GM18526 (cell line): Measurements from ENCODE around the gene IGFBP6.

Source experiments
- POLR2A ChIP-seq: IDR thresholded peaks from 3 replicates; pipeline ENCODE4 v1.6.1; 2011; ENCODE audit not compliant: insufficient read length; ENCODE audit errors: extremely low read depth

Gene IGFBP6

DNA sequence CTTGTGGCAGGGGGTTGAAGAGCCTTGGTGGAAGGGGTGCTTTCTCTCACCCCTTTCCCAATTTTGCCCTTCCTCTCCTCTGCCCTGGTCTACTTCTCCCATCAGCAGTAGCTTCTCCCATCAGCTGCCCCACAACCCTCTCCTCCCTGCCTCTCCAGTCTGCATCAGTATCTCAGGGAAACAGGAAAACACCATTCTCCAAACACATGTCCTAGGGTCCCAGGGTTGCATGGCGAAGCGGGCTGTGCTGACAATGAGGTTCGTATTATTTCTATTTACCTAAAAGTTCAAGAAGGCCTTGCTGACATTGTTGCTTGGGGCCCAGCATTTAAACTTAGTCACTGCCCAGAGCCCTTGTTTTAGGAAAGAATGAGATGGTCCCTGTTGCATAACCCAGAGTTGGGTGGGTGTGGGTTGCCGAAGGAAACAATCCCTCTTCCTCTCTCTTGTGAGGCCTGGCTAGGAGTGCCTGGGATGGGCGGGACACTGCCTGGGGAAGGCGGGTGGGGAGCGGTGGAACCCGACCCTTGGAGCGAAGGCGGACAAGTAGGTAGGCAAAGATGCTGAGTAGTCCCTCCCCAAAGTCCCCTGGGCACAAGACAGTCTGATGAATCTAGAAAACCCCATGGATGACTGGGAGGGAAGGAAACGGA lies 1.3 kb upstream of the IGFBP6 start:
- no peak for TF ChIP-seq POLR2A

DNA sequence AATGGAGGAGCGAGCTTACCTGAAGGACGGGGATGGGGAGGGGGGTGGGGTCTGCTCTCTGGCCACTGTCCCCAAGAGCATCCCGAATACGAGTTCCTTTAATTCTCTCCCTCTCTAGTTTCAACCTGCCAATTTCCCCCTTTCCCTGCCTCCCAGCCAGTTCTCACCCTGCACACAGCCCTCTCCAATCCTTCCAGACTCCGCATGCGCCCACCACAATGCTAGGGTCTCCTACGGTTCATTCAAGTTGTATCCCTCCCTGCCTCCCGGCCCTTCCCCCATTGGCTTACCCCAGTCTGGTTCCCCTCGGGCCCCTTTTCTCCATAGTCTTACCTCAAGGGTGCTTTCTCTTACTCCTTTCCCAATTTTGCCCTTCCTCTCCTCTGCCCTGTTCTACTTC lies 708 bp upstream of the IGFBP6 start:
- no peak for TF ChIP-seq POLR2A

DNA sequence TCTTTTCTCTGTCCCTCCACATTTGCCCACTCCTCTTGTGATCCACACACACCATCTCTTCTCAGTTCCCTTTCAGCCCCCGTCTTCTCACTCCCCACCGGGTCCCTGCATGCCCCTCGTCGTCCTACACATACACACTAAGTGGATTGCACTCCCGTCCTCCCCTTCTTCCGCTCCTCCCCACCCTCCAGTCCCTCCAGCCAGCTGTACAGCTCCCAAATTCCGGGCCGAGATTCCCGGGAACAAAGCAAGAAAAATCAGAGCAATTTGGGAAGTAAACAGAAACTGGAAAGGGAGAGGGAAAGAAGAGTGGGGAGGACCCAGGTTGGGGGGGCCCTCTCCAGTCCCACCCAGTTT lies 282 bp upstream of the IGFBP6 start:
- TF ChIP-seq POLR2A, result no peak

DNA sequence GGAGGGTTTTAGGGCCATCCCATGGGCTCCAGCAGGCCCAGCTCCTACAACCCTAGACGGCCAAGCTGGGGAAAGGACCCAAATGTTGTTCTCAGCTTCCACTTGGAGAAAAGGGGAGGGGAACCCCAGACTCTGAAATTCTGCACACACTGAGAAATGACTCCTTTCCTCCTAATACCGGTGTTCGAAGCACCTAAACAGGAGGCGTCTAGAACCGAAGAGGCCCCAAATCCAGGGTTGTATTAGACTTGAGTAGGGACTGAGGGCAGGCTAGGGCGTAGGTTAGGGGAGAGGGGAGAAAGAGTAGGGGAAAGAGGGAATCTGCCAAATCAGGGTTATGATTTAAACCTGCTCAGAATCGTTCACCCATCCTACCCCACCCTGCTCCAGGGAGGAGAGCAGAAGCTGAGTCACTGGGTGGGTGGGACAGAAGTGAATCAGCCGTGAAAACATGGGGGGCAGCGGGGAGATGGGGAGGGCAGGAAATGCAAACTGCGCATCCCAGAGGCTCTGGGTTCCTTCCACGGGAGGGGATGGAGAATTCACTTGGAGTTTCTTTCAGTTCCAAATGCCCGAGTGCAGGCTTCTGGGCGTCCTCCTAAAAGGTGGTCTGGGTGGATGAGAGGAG lies 1.0 kb downstream of the IGFBP6 start:
- TF ChIP-seq POLR2A, result no peak

DNA sequence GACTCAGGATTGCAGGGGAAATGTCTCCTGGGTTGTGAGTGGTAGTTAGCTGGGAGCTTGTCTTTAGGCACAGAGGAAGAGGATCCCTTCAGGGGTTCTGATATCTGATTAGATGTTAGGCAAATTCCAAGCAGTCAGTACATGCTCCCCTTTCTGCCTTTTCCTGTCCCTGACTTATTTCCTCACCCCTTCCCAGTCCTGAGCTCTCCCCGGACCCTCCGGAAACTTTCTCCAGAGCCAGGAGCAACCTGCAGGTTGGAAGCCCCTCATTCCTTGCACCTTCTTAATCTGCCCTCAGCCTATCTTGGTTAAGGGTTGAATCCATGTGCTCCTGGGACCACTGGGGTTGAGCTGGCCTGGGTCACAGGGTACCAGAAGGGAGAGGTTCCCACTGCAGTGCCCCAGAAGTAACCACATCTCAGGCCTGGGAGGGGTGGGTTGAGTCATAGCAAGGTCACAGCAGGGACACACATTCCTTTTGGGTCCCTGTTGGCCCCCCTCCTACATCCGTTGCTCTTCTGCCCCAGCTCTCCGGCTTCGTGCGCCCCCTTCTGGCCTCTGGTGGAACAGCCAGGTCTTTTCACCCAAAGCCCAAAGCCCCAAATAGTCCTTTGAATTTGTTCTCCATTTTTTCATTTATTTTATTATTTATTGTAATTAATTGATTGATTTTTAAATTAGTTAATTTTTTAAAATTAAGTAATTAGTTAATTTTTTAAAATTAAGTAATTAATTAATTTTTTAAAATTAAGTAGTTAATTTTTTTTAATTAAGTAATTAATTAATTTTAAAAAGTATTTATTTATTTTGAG lies 1.8 kb downstream of the IGFBP6 start:
- TF ChIP-seq POLR2A, result no peak

DNA sequence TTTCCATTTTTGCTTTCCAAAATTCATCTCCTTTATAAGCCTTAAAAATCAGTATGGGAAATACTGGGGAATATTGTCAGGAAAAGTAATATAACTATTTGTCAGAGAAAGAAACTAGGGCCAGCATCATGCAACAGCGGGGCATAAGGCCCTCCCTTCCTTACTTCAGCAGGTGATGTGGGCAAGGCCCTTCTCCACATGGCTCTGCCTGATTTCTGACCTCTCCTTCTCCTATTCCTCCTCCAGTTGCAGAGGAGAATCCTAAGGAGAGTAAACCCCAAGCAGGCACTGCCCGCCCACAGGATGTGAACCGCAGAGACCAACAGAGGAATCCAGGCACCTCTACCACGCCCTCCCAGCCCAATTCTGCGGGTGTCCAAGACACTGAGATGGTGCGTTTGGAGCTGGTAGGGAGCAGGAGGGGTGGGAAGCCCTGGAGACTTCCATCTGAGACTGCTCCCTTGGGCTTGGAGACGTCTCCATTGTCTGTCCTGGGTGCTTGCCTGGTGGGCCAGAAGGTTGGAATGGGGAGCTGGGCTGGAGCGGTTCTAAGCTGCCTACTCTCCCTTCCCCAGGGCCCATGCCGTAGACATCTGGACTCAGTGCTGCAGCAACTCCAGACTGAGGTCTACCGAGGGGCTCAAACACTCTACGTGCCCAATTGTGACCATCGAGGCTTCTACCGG lies 3.1 kb downstream of the IGFBP6 start:
- TF ChIP-seq POLR2A, result no peak

DNA sequence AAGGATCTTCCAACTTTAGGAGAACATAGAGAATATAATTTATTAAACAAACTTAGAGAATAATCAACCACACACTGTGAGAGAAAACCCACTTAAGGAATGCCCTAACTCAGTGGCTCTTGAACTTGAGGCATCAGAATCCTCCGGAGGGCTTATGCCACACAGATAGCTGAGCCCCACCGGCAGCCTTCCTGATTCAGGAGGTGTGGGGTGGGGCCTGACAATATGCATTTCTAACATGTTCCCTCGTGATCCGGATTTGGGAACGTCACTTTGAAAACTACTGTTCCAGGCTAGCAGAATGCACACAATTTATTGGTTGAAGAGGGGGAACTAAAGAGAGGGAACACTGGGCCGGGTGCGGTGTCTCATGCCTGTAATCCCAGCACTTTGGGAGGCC lies 3.8 kb downstream of the IGFBP6 start:
- no peak for TF ChIP-seq POLR2A

DNA sequence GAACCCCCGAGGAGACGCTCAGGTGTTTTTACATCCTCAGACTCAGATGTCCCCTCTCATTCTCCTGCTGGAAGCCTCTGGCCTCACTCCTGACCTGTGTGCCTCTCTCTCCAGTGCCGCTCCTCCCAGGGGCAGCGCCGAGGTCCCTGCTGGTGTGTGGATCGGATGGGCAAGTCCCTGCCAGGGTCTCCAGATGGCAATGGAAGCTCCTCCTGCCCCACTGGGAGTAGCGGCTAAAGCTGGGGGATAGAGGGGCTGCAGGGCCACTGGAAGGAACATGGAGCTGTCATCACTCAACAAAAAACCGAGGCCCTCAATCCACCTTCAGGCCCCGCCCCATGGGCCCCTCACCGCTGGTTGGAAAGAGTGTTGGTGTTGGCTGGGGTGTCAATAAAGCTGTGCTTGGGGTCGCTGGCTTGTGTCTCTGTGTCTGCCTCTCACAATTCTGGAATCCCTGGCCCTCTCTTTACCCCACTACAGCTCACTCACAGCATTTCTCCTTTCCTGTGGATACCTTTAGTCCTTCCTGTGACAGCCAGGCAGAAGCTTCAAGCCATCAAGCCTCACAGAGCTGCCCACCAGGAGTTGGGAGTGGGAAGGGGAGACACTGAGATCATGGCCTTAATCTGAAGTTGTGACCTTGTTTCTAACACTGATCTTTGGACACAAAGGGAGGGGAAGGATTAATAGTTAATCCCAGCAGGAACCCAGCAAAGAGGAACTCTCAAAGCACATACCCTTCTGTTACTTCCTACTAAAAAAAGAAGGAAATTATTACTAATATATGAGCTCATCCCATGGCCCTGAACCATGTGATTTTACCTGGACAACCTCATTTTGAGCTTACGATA lies 4.7 kb downstream of the IGFBP6 start:
- TF ChIP-seq POLR2A, result no peak

DNA sequence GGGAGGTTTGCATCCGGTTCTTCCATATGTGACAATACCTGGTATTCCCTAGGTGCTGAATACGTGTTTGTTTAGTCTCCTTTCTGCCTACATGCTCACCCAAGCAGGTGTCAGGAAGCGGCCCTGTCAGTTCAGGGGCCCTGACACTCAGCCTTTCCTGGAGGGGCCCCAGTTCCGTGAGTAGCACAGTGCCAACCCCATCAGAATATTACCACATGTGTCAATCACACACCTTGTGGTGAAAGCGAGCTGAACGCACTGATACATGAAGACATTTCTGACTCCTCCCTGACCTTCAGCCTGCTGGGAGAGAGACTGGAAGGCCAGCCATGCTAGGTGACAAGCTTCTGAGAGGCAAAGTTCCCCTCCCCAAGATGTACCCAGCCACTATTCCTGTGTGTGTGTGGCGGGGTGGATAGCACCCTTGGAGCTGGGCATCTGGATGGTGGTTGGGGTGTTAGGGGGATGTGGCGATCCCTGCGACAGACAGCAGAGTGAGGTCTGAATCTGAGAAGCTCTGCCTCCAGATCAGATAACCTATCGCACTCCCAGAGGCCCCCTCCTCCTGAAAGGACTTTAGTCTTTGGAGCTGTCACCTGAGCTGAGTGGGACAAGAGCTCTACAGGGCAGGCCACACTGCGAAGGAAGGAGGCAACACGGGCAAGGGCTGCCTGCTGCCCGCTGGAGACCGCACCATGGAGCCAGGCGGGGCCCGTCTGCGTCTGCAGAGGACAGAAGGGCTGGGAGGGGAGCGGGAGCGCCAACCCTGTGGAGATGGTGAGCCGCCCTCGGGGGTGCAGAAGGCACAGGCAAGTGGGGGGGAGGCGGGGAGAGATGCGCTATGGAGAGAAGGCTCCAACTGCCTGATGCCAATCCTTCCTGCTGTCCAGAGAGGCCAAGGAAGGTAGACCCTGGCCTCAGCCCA lies 5.7 kb downstream of the IGFBP6 start, which contains the start of gene SOAT2:
SOAT2 (plus strand) TSS at position 604 of the 925 bp plus-strand sequence; CDS start at position 696, 92 bp downstream.
- no peak for TF ChIP-seq POLR2A

DNA sequence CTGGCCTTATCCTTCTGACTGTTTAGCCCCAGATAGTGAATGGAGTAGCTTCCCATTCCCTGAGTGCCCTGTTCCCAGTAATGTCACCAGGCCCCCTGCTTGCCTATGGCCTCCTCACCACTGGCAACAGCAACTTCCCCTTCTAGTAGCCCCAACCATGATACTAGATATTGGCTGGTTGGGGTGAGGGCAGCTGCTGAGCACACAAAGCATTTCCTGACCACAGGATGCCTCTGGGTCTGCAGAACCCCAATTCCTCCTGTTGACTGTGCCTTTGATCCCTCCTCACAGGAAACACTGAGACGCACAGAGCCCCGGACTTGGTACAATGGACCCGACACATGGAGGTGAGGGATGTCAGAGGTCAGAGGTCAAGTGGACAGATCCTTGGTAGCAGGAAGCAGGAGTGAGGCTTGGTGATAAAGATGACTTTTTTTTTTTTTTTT lies 6.4 kb downstream of the IGFBP6 start:
- no peak for TF ChIP-seq POLR2A

DNA sequence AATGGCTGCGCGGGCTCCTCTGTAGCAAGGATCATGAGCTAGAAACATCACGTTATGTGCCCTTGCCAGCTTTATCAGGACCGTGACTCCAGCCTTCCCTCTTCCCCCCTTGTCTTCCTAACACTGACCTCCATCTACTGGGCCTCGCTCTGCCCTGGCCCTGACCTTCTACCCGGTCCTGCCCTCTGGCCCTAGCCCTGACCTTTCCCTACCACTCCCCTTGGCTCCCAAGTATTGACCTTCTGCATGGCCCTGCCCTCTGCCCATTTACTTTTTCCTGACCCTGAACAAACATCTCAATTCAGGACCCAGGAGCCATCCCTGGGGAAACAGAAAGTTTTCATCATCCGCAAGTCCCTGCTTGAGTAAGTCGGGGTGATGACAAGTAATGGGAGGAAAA lies 7.8 kb downstream of the IGFBP6 start:
- TF ChIP-seq POLR2A, result no peak

DNA sequence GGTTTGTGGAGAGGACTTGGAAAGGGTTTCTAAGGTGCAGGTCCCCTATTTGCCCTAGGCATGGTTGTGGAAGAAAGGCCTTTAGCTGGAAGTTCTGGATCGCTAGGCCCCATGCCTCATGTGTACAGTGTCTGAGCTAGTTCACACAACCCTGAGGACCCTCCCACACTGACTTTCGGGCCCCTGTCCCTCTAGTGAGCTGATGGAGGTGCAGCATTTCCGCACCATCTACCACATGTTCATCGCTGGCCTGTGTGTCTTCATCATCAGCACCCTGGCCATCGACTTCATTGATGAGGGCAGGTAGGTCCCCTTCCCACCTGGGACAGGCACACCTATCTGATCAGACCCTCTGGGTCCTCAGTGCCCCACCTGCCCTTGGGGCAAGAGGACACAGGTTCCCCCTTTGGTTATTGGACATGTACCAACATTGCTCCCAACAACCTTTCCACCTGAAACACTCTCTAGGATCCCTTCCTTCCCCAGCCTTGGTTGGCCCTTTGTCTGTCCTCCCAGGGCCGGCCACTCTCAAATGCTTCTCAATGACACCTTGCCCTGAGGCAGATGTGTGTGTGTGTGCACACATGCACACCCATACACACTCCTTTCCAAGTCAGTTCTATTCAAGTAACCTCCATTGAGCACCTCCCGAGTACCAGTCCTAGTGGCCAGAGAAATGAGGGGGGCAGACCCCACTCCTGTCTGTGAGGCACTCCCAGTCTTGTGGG lies 8.4 kb downstream of the IGFBP6 start:
- TF ChIP-seq POLR2A, result no peak

DNA sequence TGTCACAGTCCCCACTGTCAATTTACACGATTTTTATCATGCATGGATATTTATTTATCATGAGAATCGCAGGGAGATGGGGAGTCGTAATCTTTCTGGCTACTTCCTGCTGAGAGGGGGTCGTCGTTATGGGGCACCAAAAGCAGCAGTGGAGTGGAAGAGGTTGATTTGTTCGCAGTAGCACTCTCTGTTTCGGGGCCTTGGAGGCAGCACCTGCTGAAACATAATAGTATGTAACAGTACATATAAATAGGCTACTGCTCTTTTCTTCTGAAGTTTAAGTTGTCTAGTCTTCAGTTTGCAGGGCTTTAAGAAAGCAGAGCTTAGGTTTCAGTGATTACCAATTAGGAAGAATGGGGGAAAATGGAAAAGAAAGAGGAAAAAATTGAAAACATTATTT lies 9.7 kb downstream of the IGFBP6 start:
- TF ChIP-seq POLR2A, result no peak
